DMS153 (cell line): ENCODE results near the gene FBXW4.

Source experiments
- DNase-seq: peaks from one replicate; lab custom pipeline; 2025; lab: John Stamatoyannopoulos, UW

FBXW4 gene

DNA sequence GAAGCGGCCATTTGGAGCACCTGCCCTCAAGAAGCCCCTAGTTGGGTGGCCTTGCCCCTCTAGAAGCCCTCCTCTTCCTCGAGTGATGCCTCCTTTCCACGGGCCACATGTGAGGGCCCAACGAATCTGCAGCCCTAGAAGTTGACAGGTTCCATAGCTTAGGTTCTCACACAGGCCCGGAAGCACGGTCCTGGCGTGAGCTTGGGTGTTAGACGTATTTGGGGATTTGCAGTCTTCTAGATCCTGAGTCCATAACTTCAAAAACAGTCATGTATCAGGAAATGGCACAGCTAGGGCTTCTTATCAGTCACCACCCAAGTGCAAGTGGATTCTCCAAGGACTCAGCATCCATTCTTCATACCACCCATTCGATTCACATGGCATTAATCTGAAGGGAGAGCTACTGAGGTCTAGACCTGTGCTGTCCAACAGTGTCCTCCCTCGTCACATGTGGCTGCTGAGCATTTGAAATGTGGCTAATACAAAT lies 477 bp upstream of the FBXW4 start:
- DNase-seq: no peak

DNA sequence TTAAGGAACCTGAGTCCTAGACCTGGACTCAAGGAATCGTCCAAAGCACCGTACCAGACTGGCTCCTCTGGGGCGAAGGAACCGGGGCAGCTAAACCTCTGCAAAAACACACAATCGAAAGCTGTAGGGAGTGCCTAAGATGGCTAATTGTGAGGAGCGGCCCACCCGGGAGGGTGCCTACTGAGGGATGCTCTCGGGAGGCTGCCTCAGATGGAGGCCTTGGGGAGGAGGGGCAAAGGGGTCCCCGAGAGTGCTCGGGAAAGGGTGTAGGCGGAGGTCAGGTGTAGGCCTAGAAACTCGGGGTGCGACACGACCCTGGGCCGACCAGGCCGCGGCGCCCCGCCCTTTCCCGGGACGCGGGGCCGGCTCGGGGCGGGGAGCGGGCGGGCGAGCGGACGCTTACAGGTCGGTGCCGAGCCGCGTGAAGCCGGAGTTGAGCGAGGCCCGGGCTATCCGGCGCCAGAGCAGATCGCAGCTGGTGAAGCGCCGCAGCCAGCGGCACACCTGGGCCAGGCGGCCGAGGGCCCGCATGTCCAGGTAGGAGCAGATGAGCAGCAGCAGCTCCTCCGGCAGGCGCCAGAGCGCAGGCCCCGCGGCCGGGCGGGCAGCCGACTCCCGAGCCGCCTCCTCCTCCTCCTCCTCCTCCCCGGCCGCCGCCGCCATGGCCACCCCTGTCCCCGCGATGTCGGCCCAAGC lies 844 bp downstream of the FBXW4 start:
- peak; percentile 50 for DNase-seq

DNA sequence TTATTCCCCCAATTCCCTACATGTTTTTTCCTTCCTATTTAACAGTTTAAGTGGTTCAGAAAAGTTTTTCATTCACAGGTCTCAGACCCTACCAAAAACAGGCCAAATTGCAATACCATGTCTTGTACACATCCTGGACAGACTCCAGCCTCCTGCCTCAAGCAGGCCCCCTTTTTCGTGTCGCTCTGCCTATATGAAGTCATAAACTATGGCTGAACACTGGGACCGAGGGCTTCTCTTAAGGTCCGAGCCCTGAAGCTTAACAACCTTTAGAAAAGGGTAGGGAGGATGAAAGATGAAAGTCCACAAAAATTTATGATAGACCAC lies 1.4 kb downstream of the FBXW4 start:
- DNase-seq: no peak

DNA sequence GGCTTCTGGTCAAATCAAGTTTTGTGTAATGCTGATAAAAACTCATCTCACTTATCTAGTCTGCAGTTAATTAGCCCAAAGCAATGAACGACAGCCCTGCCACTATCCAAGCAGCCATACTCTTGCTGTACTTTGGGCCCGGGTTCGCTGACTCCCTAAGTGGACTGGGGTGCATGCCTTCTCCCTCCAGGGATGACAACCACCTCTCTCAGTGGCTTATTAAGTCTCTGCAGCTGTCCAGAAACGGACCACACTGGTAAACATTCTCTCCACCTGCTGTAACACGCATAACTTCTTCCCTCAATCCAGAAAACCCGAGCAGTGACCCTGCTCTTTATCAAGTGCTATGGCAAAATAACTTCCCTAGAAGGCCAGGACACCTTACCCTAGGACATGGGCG lies 3.9 kb downstream of the FBXW4 start:
- no peak for DNase-seq

DNA sequence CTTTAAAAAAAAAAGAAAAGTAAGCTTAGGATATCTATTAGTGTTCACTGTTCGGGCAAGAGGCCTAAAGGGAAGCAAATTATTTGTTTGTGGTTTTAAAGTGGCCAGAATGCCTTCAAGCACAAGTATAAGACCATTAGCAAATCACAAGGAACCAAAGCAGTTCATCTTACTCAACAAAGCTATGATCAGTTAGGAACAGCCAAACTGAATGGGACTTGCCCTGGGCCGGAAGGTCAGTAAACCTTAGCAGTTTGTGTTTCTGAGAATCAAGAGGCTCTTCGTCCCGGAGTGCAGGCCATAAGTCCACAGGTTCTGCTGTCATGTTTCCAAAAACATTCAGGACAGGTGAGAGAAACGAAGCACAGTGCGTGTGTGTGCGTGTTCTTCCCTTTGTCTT lies 4.5 kb downstream of the FBXW4 start:
- no peak for DNase-seq

DNA sequence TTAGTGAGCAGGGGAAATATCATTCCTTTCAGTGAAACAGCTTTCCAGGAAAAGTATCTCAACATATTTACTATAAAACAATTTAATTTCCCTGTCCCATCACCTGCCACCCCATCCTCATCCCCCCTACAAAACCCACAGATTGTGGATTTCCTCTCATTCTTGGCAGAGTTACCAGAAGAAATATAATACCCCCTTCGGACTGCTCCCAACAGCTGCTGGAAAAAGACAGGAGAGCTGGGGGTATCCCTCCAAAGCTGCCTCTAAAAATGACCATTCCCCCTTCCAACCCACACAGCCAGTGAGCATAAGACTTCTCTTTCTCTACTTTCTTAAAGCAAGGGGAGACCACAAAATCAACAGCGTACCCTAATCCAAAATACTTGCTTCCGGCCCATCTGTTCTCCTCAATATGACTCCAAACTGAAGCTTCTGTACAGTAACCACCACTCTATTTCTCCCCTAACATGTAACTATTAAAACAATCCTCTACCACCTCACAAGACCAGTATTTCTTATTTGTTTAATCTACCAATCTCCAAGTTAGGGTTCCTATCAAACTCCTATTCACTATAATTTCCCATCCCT lies 7.8 kb downstream of the FBXW4 start:
- no peak for DNase-seq

DNA sequence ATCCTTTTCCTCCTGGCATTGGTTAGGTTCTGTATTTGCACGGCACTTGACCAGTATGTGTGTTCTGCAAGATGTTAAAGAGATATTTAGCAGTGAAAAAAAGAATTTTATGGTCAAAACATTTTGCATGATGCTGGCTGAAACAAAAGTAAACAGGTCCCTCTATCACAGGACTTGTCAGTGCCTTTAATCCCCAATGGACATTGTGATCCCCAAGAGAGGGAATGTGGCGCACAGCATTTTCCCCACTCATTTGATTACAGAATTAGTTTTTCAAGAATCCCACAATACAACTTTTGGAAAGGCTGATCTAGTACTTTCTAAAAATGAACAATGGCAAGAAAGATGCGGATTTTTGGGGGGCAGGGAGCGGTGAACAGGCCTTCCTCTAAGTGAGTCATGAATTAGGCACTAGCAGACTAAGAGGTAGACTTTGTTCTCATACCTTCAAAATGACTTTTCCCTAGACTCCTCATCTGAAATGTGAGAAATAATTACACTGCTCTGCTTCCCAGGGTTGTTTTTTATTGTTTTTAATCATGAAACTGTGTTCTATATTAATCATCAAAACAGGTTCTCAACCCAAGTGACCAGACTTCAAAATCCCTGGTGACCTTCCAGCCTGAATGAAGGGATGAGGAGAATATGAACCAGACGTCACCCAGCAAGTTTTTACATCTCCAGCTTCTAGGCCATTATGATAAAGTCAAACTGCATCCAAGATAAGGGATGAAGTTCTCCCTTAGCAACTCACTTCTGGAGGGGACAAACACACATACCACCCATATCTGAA lies 8.6 kb downstream of the FBXW4 start:
- DNase-seq: no peak

DNA sequence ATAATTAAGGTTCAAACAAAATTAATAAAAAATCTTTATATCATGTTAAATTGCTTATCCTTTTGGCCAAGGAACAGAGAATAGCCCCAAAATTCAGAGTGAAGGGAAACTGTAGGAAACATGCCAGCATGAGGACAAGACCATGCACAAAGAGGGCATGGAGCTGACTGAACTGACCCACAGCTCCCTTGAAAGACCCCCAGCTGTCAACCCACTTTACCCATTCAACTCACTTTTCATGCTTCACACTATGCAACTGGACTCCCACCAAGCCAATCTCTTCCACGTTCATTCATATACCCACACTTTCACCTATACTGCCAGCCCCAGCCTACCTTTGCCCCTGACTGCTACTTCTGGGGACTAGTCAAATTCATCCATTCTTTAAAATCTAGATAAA lies 10.2 kb downstream of the FBXW4 start:
- no peak for DNase-seq

DNA sequence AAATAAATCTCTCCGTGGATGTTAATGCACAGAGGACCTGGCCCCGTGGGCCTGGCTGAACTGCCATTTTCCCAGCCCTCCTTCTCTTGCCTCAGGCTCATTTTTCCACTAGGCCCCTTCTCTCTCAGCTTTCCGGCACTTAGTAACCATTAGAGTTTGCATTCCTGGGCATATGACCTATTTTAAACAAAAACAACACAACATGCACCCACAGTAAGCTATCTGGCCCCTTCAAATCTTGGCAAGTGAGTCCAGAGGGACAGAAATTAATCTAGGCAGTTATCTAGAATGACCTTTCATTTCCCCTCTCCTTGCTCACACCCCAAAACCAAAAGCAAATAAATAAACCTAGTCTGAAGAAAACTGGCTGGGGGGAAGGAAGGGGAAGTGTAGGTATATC lies 11.7 kb downstream of the FBXW4 start:
- DNase-seq: no peak

DNA sequence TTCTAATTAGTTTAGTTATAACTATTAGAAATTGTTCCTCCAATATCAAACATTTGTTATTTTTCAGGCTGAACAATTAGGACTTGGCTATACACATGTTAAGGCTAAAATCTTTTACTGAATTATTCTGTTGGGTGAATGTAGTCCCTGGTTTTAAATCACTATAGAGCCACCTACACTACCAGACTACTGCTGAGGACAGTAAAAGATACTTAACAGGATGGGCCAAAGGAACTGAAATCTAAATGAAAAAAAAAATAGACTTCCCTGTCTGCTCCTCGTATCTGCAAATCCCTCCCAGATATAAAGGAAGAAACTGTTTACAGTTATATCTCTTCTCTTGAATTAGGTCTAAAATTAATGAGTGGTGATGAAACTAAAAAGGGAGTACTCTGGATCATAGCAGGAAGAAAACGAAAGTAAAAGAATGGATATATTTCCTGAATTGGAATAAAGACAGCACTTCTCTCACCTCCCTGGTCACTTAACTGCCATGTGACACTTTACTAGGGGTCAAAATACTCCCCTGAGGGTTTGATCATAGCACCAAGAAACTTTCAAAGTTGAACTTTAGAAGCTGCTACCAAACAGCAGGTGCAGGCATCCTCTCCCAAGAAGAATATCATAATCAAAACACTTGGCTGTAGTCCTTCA lies 12.7 kb downstream of the FBXW4 start:
- no peak for DNase-seq

DNA sequence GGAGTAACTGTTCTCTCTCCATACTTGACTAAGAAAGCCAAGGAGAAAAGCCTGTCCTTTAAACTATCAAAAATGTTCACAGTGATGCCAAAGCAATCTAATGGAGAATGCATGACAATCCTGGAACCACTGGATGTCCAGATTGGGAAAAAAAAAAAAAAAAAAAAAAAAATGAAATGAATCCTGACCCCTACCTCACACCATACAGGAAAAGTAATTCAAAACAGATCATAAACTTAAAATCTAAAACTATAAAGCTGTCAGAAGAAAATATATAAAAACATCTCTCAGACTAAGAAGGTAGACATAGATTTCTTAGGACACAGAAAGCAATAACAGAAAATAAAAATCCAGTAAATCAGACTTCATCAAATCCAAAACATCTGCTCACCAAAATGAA lies 18.4 kb downstream of the FBXW4 start:
- no peak for DNase-seq

DNA sequence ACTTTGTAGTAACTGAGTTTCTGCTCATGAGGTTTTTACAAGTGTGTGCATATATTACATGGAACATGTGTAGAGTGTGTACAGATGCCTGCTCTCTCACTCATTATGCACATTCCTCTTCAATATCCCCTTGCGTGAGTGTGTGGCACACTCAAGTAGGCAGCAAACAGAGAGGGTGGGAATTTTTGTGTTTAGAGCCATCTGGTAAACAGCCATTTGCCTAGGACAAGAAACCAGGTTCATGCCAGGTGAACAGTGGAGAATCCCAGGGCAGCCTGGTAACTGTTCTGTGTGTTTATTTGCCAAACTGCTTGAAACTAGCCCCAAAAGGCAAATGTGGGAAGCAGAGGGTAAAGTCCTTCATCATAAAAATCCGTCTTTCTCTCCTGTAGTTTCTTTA lies 19.9 kb downstream of the FBXW4 start:
- no peak for DNase-seq

DNA sequence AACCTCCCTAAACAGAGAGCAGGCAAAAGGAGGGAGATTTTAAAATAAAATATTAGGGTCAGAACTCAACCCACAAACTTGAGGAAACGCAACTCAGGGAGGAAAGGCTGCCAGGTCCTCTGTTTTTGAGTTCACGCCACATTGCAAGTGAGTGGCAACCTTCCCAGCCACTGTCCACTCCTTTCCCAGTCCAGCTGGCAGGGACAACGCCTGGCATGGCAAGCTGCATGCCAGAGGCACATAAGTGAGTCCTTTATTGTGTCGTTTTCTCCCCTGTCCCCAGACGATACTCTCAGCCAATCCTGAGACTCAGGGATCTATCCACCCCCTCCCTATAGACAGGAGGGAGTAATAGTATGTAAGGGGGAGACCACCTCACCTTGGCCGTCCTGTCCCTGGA lies 22.4 kb downstream of the FBXW4 start:
- DNase-seq: no peak

DNA sequence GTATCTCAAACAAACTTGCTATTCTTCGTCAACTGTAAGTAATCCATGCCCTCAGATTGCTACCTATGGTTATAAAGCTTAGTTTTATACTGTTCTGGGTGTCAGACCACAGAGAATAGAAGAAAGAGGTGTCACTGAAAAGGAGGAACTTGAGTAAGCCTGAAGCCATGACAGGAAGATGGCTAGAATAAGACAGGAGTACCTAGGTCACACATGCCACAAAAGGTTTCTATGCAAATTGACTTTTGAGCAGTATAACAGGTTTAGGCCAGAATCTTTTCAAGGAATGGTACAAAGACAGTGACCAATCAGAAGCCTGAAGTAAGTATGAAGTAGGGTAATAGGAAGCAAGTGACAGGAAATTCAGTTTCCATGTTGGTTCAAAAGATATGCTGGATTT lies 23.5 kb downstream of the FBXW4 start:
- DNase-seq: no peak

DNA sequence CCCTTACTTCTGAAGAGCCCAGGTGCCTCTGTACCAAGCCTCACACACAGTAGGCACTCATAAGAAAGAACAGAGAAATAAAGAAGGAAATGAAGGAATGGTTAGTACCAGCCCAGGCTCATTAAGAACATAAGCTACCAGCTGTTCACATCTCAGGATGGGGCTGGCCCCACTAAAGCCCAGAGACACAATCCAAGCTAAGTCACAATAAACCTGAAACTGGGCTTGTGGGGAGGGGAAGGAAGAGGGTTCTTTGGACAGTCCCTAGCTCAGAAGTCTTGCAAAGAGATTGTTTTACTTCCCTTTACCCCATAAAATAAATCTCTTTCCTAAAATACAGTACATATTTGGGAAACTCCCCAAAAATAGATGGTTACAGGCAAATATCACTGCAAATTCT lies 24.3 kb downstream of the FBXW4 start:
- DNase-seq: no peak

DNA sequence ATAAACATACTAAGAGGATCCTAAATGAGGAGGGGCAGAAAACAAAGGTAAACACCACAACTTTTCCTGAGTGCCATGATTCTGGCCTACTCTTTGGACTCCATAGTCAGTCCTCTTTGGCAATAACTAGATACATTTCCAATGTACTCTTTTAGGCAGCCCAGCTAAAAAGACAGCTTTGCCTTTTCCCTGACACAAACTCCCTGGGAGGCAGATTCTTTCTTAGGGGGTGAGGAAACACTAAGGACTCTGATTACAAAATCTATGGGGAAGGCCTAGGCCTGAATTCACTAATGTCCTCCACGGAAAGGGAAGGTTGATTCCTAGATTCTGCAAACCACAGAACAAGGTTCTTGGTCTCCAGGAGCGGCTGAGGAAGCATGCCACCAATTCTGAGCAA lies 25.8 kb downstream of the FBXW4 start:
- DNase-seq: no peak

DNA sequence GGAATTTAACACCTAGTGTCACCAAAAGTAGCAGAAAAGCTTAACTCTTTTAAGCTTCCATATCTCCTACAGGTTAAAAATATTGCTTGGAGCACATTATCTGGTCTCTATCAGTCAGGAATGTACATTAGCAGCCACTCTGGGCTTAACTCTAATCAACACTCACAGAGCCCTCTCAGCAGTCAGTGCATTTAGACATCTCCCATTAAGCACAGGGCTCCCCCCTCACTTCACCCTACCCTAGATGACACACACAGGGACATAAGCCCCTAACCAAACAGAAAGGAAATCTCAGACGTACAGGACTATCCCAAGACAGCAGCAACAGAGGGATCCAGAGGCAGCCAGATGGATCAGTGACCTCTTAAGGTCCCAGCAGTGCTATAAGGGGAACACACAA lies 26.4 kb downstream of the FBXW4 start:
- DNase-seq: no peak

DNA sequence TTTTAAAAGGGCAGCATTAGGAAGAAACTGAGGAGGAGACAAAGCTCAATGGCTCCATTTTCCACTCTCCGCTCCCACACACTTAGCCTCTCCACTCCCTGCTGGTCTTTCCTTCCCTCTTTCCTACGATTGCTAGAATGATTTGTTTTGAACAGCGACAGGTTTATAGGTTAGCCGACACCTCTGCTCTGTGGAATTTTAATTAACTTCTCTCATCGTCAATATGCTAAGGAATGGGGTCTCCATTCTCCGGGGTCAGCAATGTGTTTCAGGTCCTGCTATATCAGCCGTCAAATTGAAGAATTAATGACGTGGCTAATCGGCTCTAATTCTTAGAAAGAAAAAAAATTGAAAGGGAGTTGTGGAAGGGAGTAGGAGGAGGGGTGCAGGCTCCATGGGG lies 28.9 kb downstream of the FBXW4 start:
- no peak for DNase-seq

DNA sequence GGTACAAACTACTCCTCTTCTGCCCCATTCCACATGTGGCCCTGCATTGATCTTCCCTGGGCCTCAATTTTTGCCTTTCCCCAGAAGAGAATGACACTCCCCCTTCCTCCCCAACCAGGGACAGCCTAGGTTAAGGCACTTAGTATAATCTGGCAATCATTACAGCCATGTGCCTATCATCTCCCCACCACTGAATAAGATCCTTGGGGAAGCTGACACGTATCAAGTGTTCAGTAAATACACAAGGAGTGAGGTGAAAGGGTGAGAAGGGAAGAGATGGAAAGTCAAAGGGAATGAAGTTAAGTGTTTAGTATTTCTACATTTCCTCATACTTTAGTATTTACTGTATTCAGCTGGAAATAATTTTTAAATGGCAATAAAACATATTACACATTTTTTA lies 31.9 kb downstream of the FBXW4 start:
- DNase-seq: no peak

DNA sequence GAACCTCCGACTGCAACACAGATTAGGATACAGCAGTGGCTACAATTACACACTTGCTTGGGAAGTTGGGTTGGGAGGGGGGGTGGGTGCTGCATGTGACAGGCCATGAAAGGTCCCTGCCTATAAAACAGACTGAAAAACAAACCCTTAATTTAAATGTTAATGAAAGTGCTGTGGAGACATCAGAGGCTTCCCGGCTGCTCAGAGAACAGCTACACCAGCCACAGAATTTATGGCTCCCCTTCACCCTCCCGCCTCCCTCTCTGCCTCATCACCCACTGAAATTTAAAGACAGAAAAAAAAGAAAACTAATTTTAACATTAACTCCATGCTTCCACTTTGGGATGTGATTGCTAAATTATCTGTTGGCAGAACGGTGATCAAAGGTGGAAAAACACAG lies 34.7 kb downstream of the FBXW4 start:
- DNase-seq: no peak

DNA sequence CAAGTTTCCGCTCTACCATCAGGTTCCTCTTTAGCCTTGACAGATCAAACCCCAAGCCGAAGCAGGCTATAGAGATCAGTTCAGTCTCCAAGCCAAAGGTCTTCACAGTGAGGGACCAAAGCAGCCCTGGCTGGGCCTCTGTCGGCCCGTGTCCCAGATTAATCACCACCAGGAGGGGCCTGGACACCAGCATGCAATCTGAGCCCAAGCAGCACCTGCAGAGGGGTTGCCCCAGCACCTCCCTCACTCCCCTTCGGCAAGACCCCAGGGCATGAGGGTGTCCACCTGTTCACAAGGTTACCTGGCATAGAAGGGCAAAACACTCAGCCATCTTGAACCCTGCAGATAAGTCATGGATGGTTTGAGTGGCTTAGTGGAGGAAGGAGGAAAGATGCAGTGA lies 36.0 kb downstream of the FBXW4 start:
- DNase-seq: no peak

DNA sequence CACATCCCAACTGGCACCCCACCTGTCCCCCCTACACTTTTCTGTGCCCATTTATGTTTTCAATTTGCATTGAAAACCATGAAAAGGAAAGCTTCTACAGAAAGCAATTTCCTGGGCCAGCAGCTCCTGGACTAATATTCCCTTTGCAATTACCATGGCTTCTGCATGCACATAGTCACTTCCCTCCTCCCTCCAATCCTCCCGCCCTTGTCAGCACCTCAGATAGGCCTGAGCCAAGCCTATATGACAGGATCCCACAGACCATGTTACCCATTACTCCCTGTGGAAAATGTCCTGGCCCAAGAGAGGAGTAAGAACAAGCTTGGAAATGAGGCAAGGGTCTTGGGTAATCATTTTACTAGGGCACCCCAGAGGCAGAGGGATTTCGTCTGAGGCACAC lies 38.1 kb downstream of the FBXW4 start:
- no peak for DNase-seq

DNA sequence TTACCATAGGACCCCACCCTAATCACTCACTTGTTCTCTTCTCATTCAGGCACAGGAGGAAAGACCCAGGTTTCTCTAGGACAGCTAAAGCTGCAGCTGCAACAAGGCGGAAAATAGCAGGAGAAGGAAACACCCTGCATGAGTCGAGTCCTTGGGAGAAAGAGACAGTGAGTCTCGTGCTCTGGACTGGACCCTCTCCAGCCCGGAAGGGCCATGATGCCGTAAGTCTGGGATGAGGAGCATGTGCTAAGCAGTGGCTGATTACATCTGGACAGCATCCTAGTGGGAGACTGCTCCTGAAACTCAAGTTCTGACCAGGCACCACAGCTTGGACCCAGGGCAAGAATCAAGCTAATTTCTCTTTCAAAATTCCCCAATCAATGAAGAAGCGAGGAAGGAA lies 39.4 kb downstream of the FBXW4 start:
- no peak for DNase-seq
